ENCODE data around the gene PTGER1. TPM values are rescaled to one million over a fixed set of nuclear protein-coding genes. Genes with fewer than 3 reads are reported as not detected.

PTGER1 gene
- total and polyA plus RNA-seq, 2 of the 8 experiments (the other 6 are each of a cell fraction or from before 2014, with no cell fraction given), result 0.20 to 0.41 TPM

DNA sequence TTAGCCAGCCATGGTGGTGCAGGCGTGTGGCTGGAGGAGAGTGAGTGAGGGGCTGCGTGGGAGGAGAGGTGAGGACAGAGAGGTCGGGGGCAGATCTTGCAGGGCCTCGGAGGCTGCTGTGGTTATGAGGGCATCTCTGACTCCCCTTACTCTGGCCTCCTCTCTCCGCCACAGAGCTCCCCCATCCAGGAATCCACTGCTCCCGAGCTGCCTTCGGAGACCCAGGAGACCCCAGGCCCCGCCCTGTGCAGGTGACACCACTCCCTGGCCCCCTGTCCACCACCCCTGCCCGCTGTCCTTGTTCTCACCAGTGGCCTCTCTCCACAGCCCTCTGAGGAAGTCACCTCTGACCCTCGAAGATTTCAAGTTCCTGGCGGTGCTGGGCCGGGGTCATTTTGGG is 7.8 kb downstream of the PTGER1 start (continued):
- TF ChIP-seq CHD7 (IDR thresholded peaks at IDR 0.05; ENCODE audit: insufficient replicate concordance, low read length), result no peak
- no peak for TF ChIP-seq GTF2F1 (IDR thresholded peaks at IDR 0.05; ENCODE audit: borderline replicate concordance, low read depth, low read length)
- no peak for TF ChIP-seq CTBP2 (IDR thresholded peaks at IDR 0.05; ENCODE audit: borderline replicate concordance, insufficient read depth, insufficient read length, low read length)
- TF ChIP-seq KDM1A (IDR thresholded peaks at IDR 0.05; ENCODE audit: borderline replicate concordance, low read length), result no peak
- TF ChIP-seq FOSL1 (IDR thresholded peaks at IDR 0.05; ENCODE audit: insufficient read depth, low read depth, low read length), result no peak
- TF ChIP-seq SP1 (IDR thresholded peaks at IDR 0.05; ENCODE audit: low read depth, low read length), result no peak
- no peak for TF ChIP-seq ZNF274 (IDR thresholded peaks at IDR 0.05; ENCODE audit: borderline replicate concordance, extremely low read depth, low read length)
- no peak for TF ChIP-seq SRF (IDR thresholded peaks at IDR 0.05; ENCODE audit: low read depth, low read length)
- no peak for TF ChIP-seq MAFK (IDR thresholded peaks at IDR 0.05; ENCODE audit: low read depth, low read length)
- TF ChIP-seq RAD21 (IDR thresholded peaks at IDR 0.05 in 1 of 2, conservative IDR thresholded peaks at IDR 0.05 in 1 of 2; ENCODE audit: low read depth in 2 of 2, low read length in 2 of 2), result no peak
- TF ChIP-seq POLR2A (IDR thresholded peaks at IDR 0.05; ENCODE audit: control extremely low read depth in 1 of 2, low read depth in 2 of 2, low read length in 2 of 2), result no peak
